ENCODE data around the gene SCN1B.
"Not testable (repeated sequence)": the region's sequence is repeated elsewhere in the genome, so short reads cannot be mapped to it uniquely, and the experiment has no call there.

The SCN1B gene

DNA sequence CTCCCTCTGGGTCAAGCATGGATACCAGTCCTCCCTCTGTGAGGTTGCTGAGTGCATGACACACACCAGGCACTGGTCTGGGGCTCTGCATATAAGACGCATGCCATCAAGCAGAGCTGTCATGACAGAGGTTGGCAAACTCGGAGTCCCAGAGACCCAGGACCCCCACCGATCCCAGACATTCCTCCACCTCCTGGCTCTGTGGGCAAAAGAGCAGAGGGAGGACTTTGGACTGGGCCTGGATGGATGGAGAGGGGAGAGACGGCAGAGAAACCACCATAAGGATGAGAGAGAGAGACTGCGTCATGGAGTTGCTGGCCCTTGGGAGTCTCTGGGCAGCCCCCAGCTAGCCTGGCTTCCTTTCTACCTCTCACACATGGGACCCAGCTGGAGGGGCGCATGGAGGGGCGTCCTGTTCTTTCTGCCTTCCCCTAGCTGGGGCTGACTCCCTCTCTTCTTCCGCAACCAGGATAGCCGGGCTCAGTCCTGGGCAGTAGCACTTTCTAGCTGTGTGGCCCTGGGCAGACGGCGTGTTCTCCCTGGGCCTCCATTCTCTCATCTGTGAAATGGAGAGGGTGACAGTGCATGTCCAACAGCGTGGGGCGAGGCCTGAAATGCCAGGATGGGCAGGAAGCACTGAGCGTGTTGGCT lies 12.8 kb downstream of the SCN1B start:
- no peaks in the 10 kb centered on the region for H3K36me3 Mint-ChIP-seq (ENCODE audit: low read depth)
- H3K9me3 Mint-ChIP-seq, result no peaks in the 10 kb centered on the region
- no peak overlapping the region for H3K27ac Mint-ChIP-seq
- H3K27me3 Mint-ChIP-seq (ENCODE audit: low read depth), result peaks cover 19% of the 10 kb centered on the region
- DNase-seq (ENCODE audit: low spot score), result no peak
- peaks cover 16% of the 10 kb centered on the region for H3K4me1 Mint-ChIP-seq (ENCODE audit: low read depth)
- H3K4me3 Mint-ChIP-seq, result no peak overlapping the region

DNA sequence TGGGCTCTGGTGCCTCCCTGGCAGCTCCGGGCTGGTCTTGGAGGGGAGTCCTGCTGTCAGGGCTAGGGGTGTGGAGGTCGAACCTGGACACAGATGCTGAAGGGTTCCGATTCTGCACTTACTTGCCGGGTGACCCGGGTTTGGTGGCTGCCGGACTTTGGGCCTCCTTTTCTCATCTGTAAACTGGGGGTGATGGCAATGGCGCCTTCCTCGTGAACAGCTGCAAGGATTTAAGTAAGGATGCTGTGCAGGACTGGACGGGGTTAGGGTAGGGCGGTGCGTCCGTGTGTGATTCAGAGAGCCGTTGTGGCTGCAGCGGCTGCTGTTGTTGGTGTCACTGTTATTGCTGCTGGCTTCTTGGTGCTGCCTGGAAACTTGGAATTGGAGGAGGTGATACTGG lies 13.6 kb downstream of the SCN1B start:
- no peak overlapping the region for H3K4me3 Mint-ChIP-seq
- H3K27ac Mint-ChIP-seq, result no peak overlapping the region
- no peaks in the 10 kb centered on the region for H3K9me3 Mint-ChIP-seq
- peaks cover 16% of the 10 kb centered on the region for H3K4me1 Mint-ChIP-seq (ENCODE audit: low read depth)
- H3K27me3 Mint-ChIP-seq (ENCODE audit: low read depth), result peaks cover 10% of the 10 kb centered on the region
- no peak for DNase-seq (ENCODE audit: low spot score)
- no peaks in the 10 kb centered on the region for H3K36me3 Mint-ChIP-seq (ENCODE audit: low read depth)

DNA sequence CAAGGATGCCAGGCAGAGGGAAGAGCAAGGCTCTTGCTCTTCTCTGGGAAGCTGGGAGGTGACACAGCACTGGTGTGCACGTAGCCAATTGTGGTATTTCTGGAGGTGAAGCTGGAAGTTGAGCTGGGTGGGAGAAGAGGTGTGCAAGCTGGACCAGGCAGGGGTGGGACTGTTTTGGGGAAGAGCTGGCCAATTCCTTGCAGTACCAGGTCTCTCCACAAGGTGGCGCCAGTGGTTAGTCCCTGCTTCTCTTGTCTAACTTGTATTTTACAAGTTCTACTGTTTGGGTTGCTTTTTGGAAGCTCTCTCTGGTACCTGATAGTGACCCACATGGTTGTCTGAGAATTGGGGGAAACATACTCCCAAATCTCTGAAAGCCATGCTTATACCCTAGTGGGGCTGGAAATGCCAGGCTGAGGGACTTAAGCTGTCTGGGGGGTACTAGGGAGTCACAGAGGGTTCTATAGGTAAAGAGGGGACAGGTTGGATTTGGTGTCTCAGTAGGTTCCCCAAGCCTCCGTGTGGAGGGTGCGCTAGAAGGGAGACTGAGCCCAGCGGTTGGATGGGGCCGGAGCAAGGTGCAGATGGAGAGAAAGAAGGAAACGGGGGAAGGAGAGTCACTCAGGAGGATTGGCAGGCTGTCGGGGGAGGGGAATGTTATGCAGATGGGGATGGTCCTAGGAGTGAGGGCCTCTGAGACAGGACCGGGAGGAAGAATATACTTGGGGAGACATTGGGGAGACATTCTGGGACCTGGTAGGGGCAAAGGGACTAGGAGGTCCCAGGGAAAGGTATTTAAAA lies 14.2 kb downstream of the SCN1B start:
- peak; percentile 32 for DNase-seq (ENCODE audit: low spot score)
- no peaks in the 10 kb centered on the region for H3K36me3 Mint-ChIP-seq (ENCODE audit: low read depth)
- H3K4me1 Mint-ChIP-seq (ENCODE audit: low read depth), result peaks cover 16% of the 10 kb centered on the region
- no peak overlapping the region for H3K4me3 Mint-ChIP-seq
- no peak overlapping the region for H3K27ac Mint-ChIP-seq
- peaks cover 8% of the 10 kb centered on the region for H3K27me3 Mint-ChIP-seq (ENCODE audit: low read depth)
- H3K9me3 Mint-ChIP-seq, result no peaks in the 10 kb centered on the region

DNA sequence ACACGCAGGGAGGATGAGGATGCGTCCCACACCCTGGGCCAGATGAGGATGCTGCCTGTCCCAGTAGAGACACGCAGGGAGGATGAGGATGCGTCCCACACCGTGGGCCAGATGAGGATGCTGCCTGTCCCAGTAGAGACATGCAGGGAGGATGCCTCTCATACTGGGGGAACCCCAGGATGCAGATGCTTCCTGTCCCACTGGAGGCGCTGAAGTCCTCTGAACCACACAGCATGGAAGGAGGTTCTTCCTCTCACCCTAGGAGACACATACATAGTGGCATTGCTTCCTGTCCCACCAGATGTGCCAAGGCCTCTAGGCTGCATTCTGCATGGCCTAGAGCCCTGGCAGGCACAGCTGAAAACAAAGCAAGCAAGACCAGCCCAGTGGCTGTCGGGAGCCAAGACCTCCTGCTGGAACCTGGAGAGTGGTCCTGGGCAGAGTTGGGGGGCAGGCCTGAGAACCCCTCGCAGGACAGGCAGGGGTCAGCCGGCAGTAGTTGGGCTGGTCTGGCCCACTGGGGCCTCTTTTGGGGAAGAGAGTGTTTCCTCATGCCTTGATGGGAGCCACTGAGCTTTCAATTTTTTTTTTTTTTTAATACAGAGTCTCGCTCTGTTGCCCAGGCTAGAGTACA lies 15.5 kb downstream of the SCN1B start:
- peak; percentile 32 for DNase-seq (ENCODE audit: low spot score)
- Mint-ChIP-seq H3K27ac (no peak overlapping the region), H3K27me3 (ENCODE audit: low read depth) (peaks cover under 1% of the 10 kb centered on the region), H3K4me3 (no peak overlapping the region), H3K36me3 (ENCODE audit: low read depth) (no peaks in the 10 kb centered on the region), H3K4me1 (ENCODE audit: low read depth) (peaks cover 9% of the 10 kb centered on the region), H3K9me3 (no peaks in the 10 kb centered on the region)

DNA sequence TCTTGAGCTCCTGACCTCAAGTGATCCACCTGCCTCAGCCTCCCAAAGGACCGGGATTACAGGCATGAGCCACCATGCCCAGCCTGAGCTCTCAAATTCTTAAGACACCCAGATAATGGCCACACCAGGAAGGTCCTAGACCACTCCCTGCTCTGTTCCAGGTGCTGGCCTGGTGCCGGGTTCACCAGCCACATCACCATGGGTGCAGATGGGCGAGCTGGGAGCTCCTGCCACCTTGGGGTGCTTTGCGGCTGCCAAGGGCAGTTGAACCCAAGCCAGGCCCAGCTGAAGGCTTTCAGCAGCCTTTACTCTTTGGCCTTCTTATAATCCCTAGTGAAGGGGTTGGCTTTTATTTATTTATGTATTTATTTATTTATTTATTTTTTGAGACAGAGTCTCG lies 16.2 kb downstream of the SCN1B start:
- H3K27ac Mint-ChIP-seq, result no peak overlapping the region
- no peaks in the 10 kb centered on the region for H3K36me3 Mint-ChIP-seq (ENCODE audit: low read depth)
- H3K4me1 Mint-ChIP-seq (ENCODE audit: low read depth), result peaks cover 7% of the 10 kb centered on the region
- no peaks in the 10 kb centered on the region for H3K9me3 Mint-ChIP-seq
- H3K27me3 Mint-ChIP-seq (ENCODE audit: low read depth), result no peaks in the 10 kb centered on the region
- DNase-seq (ENCODE audit: low spot score), result no peak
- no peak overlapping the region for H3K4me3 Mint-ChIP-seq

DNA sequence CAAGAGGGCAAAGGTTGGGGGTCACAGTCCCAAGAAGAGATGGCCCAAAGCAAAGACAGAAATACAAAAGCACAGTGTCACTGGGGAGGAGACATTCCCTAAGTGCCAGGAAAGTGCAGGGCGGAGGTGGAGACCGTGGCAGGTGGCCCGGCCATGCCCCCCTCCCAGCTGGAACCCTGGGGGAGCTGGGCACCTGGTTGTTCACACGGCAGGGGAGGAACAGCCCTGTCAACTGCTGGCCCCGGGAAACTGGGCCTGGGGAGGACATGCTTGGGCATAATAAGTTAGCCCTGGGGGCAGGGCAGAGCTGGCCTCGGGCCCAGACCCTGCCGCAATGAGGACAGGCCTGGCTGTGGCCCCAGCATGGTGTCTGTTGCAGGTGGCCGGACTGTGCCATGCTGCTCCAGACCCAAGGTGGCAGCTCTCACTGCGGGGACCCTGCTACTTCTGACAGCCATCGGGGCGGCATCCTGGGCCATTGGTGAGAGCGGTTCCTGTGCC lies 18.7 kb downstream of the SCN1B start:
- Mint-ChIP-seq H3K36me3 (ENCODE audit: low read depth) (no peaks in the 10 kb centered on the region), H3K27me3 (ENCODE audit: low read depth) (no peaks in the 10 kb centered on the region), H3K4me1 (ENCODE audit: low read depth) (peaks cover 7% of the 10 kb centered on the region), H3K27ac (no peak overlapping the region), H3K4me3 (no peak overlapping the region), H3K9me3 (no peaks in the 10 kb centered on the region)
- no peak for DNase-seq (ENCODE audit: low spot score)

DNA sequence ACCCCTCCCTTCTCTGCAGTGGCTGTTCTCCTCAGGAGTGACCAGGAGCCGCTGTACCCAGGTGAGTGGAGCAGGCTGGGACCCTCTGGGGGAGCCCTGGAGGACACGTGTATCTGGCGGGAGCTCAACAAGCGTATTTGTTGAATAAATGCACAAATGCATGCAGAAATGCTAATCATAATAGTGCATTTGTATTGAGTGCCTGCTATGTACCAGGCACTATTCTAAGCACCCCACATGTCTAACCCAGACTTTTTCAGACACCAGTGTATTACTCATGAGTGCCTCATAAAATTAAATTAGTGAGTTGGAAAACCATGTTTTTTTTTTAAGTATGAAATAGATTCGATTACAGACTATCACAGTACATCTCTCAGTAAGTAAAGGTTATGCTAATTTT lies 19.2 kb downstream of the SCN1B start:
- no peak overlapping the region for H3K27ac Mint-ChIP-seq
- no peaks in the 10 kb centered on the region for H3K9me3 Mint-ChIP-seq
- DNase-seq (ENCODE audit: low spot score), result no peak
- H3K4me3 Mint-ChIP-seq, result no peak overlapping the region
- H3K4me1 Mint-ChIP-seq (ENCODE audit: low read depth), result peaks cover 7% of the 10 kb centered on the region
- H3K27me3 Mint-ChIP-seq (ENCODE audit: low read depth), result no peaks in the 10 kb centered on the region
- H3K36me3 Mint-ChIP-seq (ENCODE audit: low read depth), result no peaks in the 10 kb centered on the region

DNA sequence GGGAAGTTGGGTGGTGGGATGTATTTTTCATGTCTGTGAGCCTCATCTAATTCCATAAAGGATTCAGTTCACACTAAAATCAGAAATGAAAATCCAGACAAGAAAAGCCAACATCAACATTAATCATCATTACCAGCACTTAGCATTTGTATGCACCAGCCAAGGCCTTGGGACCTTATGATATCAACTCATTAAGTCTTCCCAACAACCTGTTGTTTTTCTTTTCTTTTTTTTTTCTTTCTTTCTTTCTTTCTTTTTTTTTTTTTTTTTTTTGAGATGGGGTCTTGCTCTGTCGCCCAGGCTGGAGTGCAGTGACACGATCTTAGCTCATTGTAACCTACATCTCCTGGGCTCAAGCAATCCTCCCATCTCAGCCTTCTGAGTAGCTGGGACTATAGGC lies 20.4 kb downstream of the SCN1B start:
- H3K9me3 Mint-ChIP-seq; H3K4me3 Mint-ChIP-seq; DNase-seq (ENCODE audit: low spot score); H3K27me3 Mint-ChIP-seq (ENCODE audit: low read depth); H3K27ac Mint-ChIP-seq; H3K4me1 Mint-ChIP-seq (ENCODE audit: low read depth); H3K36me3 Mint-ChIP-seq (ENCODE audit: low read depth): not testable (repeated sequence)

DNA sequence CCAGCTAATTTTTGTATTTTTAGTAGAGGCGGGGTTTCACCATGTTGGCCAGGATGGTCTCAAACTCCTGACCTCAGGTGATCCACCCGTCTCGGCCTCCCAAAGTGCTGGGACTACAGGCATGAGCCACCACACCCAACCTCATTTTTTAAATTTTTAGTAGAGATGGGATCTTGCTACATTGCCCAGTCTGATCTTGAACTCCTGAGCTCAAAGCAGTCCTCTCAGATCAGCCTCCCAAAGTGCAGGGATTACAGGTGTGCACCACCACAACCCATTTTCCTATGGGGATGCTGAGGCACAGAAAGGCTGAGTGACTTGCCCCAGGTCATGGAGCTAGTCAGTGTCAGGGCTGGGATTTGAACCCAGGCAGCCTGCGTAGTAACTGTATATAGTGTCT lies 21.0 kb downstream of the SCN1B start:
- H3K27ac Mint-ChIP-seq; H3K4me1 Mint-ChIP-seq (ENCODE audit: low read depth); H3K36me3 Mint-ChIP-seq (ENCODE audit: low read depth); DNase-seq (ENCODE audit: low spot score); H3K9me3 Mint-ChIP-seq; H3K4me3 Mint-ChIP-seq; H3K27me3 Mint-ChIP-seq (ENCODE audit: low read depth): not testable (repeated sequence)

DNA sequence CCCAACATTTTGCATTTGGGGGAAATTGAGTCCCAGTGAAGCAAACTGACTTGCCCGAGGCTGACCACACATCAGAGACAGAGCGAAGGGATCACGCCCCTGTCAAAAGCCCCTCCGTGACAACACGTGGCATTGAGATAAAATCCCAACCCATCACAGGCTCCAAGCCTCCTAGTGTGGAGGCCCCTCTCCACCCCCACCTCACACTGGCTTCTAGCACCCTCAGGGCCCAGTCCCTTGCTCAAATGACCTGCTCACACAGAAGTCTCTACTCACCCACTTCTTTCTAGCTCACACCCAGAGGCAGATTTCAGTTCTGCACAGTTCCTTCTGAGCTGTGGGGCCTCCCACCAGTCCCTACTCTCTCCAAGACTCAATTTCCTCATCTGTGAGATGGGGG lies 21.5 kb downstream of the SCN1B start:
- H3K4me1 Mint-ChIP-seq (ENCODE audit: low read depth), result no peaks in the 10 kb centered on the region

DNA sequence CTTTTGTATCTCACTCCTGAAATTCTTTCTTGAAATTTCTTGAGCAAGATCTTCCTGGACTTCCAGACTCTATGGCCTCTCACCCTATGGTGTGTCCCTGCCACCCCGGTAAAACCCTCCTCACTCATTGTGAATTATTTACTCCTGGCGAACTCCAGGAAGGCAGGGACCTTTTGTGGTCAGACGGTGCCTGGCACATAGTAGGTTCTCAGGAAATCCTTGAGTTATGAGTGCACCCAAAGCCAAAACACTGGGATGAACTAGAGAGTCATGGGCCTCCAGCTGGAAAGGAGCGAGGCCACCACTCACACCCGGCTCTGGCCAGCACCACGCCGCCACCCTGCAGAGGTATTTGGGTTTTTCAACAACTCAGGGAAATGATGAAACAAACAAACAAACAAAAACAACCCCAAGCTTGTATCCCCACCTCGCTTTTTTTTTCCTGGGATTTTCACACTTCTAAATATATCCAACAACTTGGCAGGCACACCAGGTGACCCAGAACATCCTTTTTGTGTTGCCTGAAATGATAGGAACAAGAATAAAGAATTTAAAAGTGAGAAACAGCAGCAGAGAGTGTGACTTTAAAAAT lies 22.4 kb downstream of the SCN1B start:
- peaks cover 3% of the 10 kb centered on the region for H3K27me3 Mint-ChIP-seq (ENCODE audit: low read depth)
- H3K36me3 Mint-ChIP-seq (ENCODE audit: low read depth), result no peaks in the 10 kb centered on the region
- no peaks in the 10 kb centered on the region for H3K4me1 Mint-ChIP-seq (ENCODE audit: low read depth)
- H3K4me3 Mint-ChIP-seq, result no peak overlapping the region
- H3K27ac Mint-ChIP-seq, result no peak overlapping the region
- H3K9me3 Mint-ChIP-seq, result no peaks in the 10 kb centered on the region
- no peak for DNase-seq (ENCODE audit: low spot score)

More for the DNA sequence above, 21.5 kb downstream of the SCN1B start:
- H3K9me3 Mint-ChIP-seq, result no peaks in the 10 kb centered on the region
- no peak for DNase-seq (ENCODE audit: low spot score)
- peaks cover 2% of the 10 kb centered on the region for H3K27me3 Mint-ChIP-seq (ENCODE audit: low read depth)
- no peak overlapping the region for H3K4me3 Mint-ChIP-seq
- no peaks in the 10 kb centered on the region for H3K36me3 Mint-ChIP-seq (ENCODE audit: low read depth)
- H3K27ac Mint-ChIP-seq, result no peak overlapping the region

DNA sequence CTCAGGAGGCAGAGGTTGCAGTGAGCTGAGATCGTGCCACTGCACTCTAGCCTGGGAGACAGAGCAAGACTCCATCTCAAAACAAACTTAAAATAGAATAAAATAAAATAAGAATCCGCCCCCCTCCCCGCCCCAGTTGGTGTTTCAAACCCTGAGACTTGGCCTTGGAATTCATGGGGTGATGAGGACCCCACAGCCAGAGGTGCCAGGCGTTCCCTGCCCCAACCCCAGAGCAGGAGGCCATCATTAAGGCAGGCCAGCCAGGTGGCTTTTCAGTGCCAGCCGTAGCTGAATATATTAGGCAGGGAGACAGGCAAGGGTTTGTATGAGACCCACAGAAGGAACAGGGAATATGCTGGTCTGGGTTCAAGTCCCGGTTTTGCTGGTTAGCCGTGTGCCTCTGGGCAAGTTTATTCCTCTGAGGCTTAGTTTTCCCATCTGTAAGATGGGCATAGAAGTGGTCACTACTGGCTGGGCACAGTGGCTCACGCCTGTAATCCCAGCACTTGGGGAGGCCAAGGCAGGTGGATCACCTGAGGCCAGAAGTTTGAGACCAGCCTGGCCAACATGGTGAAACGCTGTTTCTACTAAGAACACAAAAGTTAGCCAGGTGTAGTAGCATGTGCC lies 23.5 kb downstream of the SCN1B start:
- H3K4me3 Mint-ChIP-seq, result no peak overlapping the region
- DNase-seq (ENCODE audit: low spot score), result no peak
- no peaks in the 10 kb centered on the region for H3K4me1 Mint-ChIP-seq (ENCODE audit: low read depth)
- H3K27ac Mint-ChIP-seq, result no peak overlapping the region
- peaks cover 3% of the 10 kb centered on the region for H3K27me3 Mint-ChIP-seq (ENCODE audit: low read depth)
- no peaks in the 10 kb centered on the region for H3K36me3 Mint-ChIP-seq (ENCODE audit: low read depth)
- no peaks in the 10 kb centered on the region for H3K9me3 Mint-ChIP-seq

DNA sequence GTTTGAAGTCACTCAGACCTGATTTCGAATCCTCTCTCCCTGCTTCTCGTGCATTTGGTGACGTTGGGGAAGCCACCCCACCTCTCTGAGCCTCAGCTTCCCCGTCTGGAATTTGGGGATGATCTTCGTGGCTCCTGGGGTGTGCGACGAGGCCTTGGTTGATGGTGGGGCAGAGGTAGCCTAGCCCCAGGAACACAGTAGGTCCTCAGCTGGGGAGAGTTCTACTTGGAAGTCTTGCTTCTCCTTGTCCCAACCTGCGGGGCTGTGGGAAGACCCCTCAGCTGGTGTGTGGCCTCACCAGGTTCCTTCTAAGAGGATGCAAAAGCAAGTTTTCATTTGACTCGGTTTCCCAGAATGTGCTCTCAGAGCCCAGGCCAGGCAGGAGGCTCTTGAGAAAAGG lies 24.4 kb downstream of the SCN1B start:
- Mint-ChIP-seq H3K9me3 (no peaks in the 10 kb centered on the region), H3K36me3 (ENCODE audit: low read depth) (no peaks in the 10 kb centered on the region)

More for the DNA sequence above, 24.4 kb downstream of the SCN1B start:
- Mint-ChIP-seq H3K4me1 (ENCODE audit: low read depth) (no peaks in the 10 kb centered on the region), H3K27me3 (ENCODE audit: low read depth) (peaks cover 3% of the 10 kb centered on the region), H3K4me3 (no peak overlapping the region), H3K27ac (no peak overlapping the region)
- DNase-seq (ENCODE audit: low spot score), result no peak

Data from T-helper 2 cell treated with Interferon-gamma antibody and Interleukin-4, amounts not matched to agents 5 μg/mL and 100 μg/mL, for 36 hours (primary cell).